RWPE2 (cell line): ENCODE data around the gene RAB23.
A peak's percentile ranks its signal among the peaks of the same experiment; 100 is the strongest.

Source experiments
- ATAC-seq: fragments of 200-7000 bp; cut with Tn5 transposase; 3 replicates; pipeline ENCODE4 v1.9.1; 2021; ENCODE audit warnings: low read depth
- DNase-seq: peaks from one replicate; pipeline ENCODE4 v3.0.0-alpha.2; 2020; ENCODE audit warnings: low spot score
- H3K27ac ChIP-seq: fragments of 450-650 bp; 2 replicates; pipeline ENCODE4 v1.5.1; 2017; ENCODE audit warnings: mild to moderate bottlenecking; ENCODE audit not compliant: poor library complexity, severe bottlenecking
- H3K27me3 ChIP-seq: fragments of 250-450 bp; sonication (Bioruptor Pico); 2 replicates; pipeline ENCODE4 v1.5.1; 2021; ENCODE audit warnings: mild to moderate bottlenecking, moderate library complexity; ENCODE audit not compliant: insufficient read depth, poor library complexity, severe bottlenecking
- H3K36me3 ChIP-seq: fragments of 250-450 bp; sonication (Bioruptor Pico); 2 replicates; pipeline ENCODE4 v1.5.1; 2020; ENCODE audit warnings: low read depth, mild to moderate bottlenecking, moderate library complexity
- H3K4me1 ChIP-seq: fragments of 250-450 bp; sonication (Bioruptor Pico); 2 replicates; pipeline ENCODE4 v1.5.1; 2021; ENCODE audit warnings: mild to moderate bottlenecking, moderate library complexity; ENCODE audit not compliant: insufficient read depth, poor library complexity, severe bottlenecking
- H3K4me3 ChIP-seq: fragments of 250-450 bp; sonication (Bioruptor Pico); 2 replicates; pipeline ENCODE4 v1.5.1; 2021; ENCODE audit warnings: mild to moderate bottlenecking, moderate library complexity; ENCODE audit not compliant: severe bottlenecking
- H3K9me3 ChIP-seq: fragments of 250-450 bp; sonication (Bioruptor Pico); 2 replicates; pipeline ENCODE4 v1.5.1; 2021; ENCODE audit warnings: mild to moderate bottlenecking, moderate library complexity; ENCODE audit not compliant: severe bottlenecking
- CTCF ChIP-seq: fragments of 450-650 bp; IDR thresholded peaks from one replicate; pipeline ENCODE4 v1.5.1; 2017; ENCODE audit warnings: mild to moderate bottlenecking, moderate library complexity; ENCODE audit not compliant: poor library complexity, severe bottlenecking

RAB23 gene

DNA sequence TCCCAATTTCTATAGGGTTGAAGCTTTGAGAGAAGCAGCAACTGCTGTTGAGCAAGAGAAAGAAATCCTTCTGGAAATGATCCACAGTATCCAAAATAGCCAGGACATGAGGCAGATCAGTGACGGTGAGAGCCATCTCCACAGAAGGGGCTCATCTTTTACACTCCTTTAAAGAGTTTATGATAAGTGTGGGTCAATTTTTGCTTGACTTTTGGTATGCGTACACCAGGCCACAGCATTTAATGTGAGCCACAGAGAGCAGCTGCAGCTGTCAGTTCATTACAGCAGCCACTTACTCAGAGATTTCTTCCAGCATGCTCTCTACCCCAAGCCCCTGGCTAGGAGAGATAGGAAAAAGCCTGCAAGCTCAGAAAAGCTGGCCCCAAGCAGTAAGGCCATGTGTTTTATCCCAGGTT, 40.1 kb downstream of the RAB23 start:
- Histone ChIP-seq H3K9me3 (no peaks in the 10 kb centered on the region), H3K27me3 (no peaks in the 10 kb centered on the region), H3K36me3 (peaks cover 24% of the 10 kb centered on the region), H3K27ac (no peak overlapping the region), H3K4me3 (no peak overlapping the region), H3K4me1 (no peaks in the 10 kb centered on the region)
- ATAC-seq = no peak
- TF ChIP-seq CTCF = no peak
- DNase-seq = no peak

DNA sequence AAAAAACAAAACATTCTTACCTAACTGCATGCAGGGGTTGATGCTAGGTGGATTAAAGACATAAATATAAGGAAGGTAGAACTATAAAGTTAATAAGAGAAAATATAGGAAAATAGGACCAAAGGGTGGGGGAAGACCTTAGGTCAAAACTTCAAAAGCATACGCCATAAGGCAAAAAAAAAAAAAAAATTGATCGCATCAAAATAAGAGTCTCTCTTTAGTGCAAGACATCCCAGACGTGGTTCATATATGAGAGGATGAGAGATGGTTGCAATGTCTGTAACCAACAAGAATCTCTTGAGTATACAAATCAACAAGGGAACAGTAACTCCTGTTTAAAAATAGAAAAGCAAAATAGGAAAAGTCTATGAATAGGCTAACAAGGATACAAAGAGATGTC, 41.5 kb downstream of the RAB23 start:
- DNase-seq = no peak
- no peak overlapping the region for H3K4me3 ChIP-seq
- no peaks in the 10 kb centered on the region for H3K9me3 ChIP-seq
- H3K27me3 ChIP-seq = no peaks in the 10 kb centered on the region
- no peak for ATAC-seq
- no peak for TF ChIP-seq CTCF
- peaks cover 16% of the 10 kb centered on the region for H3K36me3 ChIP-seq
- H3K4me1 ChIP-seq = no peaks in the 10 kb centered on the region
- no peak overlapping the region for H3K27ac ChIP-seq

- DNase-seq (no peak), ATAC-seq (no peak)
- no peak for TF ChIP-seq CTCF
- Histone ChIP-seq H3K4me3 (no peak overlapping the region), H3K9me3 (no peaks in the 10 kb centered on the region), H3K4me1 (peaks cover 11% of the 10 kb centered on the region), H3K27me3 (no peaks in the 10 kb centered on the region), H3K27ac (no peak overlapping the region), H3K36me3 (no peaks in the 10 kb centered on the region; the same call in 1 of the 2 replicates)
These were observed 44.4 kb downstream of the RAB23 start for GRCh38 chr6:57177545-57178265.

DNA sequence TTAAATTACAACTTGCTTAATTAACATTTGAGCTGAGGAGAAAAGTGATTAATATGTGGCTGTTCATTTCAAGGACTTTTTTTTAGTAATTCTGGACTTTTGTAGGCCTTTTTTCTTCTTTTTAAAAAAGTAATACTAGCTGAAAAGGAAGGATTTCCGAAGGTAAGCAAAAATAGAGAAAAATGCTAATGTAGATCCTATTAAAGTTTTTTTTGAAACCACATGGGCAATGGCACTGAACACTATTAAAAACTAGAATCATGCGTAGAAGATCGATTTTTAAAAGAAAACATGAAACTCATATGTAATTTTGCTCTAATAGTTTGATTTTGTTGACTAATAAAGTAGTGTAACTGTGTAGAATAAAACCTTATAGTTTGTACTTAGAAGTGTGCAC, 47.6 kb downstream of the RAB23 start:
- Histone ChIP-seq H3K4me1 (peaks cover 11% of the 10 kb centered on the region), H3K4me3 (no peak overlapping the region), H3K27ac (peak overlapping the region; percentile 51), H3K9me3 (no peaks in the 10 kb centered on the region), H3K36me3 (no peaks in the 10 kb centered on the region), H3K27me3 (no peaks in the 10 kb centered on the region)
- DNase-seq (no peak), ATAC-seq (no peak)
- no peak for TF ChIP-seq CTCF

DNA sequence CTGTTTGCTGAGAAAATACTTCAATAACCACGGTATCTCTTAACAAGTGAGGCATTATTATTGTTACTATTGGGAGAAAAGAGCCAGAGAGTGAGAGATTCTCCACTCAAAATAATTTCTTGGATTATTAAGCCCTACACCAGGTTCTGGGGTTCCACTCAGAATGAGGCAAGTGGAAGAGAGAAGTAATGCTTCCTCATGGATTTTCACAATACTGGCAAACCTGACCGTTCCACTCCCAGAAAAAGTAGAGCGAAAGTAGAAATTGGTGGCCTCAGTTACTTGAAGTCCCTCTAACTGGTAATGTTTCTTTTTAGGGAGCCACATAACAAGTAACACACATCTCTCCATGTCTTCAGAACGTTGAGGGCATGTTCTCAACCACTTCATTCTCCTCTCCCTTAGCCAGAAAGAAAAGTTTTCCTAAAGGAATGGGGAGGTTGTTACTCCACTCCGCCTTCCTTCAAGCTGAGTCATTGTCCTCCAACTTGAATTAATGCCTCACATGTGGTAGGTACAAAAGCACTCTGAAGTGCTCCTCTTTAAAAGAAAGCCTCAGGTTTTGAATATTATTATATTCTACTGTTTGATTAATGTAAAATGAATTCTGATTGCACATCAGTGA, 48.1 kb downstream of the RAB23 start:
- no peaks in the 10 kb centered on the region for H3K9me3 ChIP-seq
- H3K27ac ChIP-seq = peak overlapping the region; percentile 51
- peaks cover 11% of the 10 kb centered on the region for H3K4me1 ChIP-seq
- no peaks in the 10 kb centered on the region for H3K27me3 ChIP-seq
- TF ChIP-seq CTCF = no peak
- peak; percentile 40; the same call in 2 of the 3 replicates for ATAC-seq
- H3K4me3 ChIP-seq = peak overlapping the region; percentile 54
- no peak for DNase-seq
- H3K36me3 ChIP-seq = no peaks in the 10 kb centered on the region
